T-helper 9 cell (primary cell): Measurements from ENCODE around the gene FHIT.
"Not testable (repeated sequence)": the region's sequence is repeated elsewhere in the genome, so short reads cannot be mapped to it uniquely, and the experiment has no call there.

ENCODE experiments used
- DNase-seq: peaks from one replicate; pipeline ENCODE4 v3.0.0-alpha.2; 2020

Gene FHIT

DNA sequence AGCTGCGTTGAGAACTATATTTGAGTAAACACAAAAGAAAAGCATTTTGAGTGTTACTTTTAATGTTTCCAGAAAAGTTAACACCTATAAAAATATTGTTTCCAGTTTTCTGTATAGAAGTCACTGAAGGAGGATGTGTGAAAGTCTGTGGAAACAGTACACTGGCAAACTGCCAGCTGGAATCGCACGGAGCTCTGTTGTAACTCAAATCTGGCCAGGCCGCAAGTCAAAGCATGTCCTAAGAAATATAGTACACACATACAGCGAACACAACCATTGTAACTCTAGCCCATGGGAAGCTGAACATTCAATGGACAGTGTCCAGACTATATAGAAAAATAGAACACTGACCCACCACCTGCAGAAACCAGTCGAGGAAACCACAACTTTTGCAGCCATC, 657.2 kb downstream of the FHIT start:
- no peak for DNase-seq

GRCh38 chr3:60591267-60591666, 660.0 kb downstream of the FHIT start:
- no peak for DNase-seq

DNA sequence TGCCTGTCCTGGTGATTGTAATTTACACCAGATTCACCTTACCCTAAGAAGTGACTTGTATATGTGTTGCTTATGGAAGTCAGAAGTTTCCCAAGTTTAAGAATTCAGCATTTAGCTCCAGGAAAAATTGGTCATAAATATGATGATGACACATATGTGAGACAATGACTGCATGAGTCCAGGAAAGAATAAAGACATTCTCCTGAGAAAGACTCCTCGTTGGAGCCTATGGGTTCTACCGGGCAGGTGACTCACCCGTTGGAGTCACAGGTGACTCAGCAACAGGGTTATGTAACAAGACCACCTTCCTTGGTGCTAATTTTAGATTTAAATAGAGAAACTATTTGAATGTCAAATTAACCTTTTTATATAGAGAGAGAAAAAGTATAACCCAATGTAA, 662.4 kb downstream of the FHIT start:
- no peak for DNase-seq

- no peak for DNase-seq
These were observed 665.3 kb downstream of the FHIT start for GRCh38 chr3:60585918-60586317.

- no peak for DNase-seq
These were observed 667.0 kb downstream of the FHIT start for GRCh38 chr3:60584250-60584649.

DNA sequence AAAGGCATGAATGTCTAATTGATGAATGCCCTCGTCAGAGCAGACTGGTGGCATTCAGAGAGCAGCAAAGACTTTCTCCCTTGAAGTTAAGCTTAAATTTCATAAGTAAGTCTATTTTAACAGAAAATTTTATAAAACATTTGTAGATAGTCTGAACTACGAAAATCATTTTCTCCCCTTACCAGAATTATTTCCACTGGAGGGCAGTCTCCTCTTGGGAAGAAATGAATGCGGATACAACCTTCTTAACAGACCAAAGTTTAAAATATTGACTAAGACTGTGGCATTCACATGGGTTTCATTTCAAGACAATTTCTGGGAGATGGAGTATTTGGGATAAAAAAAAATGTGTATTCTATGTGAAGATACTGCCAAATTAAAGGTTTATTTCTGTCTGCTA, 669.0 kb downstream of the FHIT start:
- no peak for DNase-seq

DNA sequence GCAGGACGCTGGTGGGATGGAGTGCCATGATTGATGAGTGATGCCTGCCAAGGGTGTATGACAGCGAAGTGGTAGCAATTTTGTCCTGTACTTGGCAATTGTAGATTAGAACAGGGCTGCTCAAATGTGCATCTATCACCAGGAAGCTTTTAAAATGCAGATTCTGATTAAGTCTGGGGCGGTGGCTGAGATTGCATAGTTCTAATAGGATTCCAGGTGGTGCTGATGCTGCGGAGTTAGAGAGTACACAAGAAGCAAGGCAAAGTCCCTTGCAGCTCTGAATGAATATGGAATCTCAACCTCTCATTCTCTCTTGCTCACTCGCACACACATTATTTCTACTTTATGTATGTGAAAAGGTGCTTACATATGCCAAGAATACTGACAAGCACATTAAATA, 670.4 kb downstream of the FHIT start:
- no peak for DNase-seq

DNA sequence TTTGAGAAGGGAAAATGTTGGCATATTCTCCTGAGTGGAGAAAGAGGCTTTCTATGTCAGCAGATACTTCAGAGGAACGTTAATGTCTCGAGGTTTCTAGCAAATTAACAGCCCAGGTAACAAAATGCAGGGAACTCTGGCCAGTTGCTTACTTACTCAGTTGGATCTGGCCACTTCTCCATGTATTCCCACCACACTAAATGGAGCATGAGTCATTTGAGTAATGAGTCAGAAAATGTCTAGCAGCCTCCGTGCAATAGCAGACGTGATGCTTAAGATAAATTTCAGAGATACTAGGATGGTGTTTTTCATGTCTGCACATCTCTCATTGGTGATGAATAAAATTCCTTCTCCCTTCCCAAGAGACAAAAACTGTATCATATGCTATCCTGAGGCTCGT, 671.5 kb downstream of the FHIT start:
- DNase-seq: no peak

DNA sequence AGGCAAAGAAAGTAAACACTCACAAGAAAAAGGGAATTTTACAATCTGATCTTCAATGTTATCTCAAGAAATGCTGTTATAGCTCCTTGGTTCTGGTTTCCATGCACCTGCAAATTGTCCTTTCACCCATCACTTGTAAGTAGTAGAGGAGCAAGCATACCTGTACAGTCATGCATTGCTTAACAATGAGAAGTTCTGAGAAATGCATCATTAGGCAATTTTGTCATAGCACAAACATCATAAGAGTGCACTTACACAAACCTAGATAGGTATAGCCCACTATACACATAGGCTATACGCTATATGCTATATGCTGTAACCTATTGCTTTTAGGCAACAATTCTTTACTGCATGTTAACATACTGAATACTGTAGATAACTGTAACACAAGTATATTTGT, 672.3 kb downstream of the FHIT start:
- DNase-seq: no peak

DNA sequence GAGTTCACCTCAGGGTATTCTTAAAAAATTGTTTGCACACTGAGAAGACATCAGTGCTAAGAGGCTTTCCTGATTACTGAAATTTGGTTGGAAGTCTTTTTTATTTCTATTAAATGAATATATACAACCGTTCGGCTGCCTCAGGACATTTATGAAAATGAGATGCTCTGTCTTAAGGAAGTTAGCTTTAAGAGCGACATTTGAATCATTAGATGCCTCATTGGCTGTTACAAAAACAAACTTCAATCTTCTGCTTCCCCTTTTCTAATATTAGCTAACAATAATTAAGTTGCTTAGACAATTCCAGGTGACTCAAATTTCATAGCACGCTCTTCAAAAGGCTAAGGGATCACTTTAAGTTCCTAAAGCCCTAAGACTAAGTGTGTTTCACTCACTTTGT, 673.7 kb downstream of the FHIT start:
- DNase-seq: no peak

GRCh38 chr3:60575718-60576272, 675.5 kb downstream of the FHIT start:
- no peak for DNase-seq

DNA sequence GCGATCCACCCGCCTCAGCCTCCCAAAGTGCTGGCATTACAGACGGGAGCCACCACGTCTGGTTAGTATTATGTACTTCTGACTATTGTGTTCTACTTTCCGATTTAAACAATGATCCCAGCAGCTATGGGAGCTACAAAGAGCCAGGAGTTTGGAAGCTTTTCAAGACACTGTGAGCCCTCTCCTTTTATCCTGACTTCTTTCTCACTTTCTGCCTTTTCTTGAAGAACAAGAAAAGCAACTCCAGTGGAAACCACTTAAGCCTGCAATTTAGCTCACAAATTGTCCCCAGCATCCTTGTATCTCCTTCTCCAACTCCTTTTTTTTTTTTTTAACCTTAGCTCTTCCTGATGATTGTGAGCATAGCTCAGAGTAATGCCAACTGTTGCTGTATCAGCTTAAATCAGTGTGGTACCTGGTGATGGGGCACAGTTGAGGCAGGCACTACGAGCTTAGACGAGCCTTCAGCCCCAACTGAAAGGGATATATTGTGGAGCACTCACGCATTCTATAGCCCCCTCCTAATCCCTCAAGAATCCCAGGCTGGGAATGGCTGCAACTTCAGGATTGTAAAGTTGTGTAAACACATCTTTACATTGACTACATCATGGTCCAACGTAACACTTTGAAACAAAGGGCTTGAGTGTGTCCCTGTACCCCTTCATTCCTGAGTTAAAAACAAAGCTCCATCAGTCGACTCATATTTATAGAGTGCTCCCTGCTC, 677.0 kb downstream of the FHIT start:
- no peak for DNase-seq

- DNase-seq: no peak
These were observed 677.8 kb downstream of the FHIT start for GRCh38 chr3:60573494-60573893.

DNA sequence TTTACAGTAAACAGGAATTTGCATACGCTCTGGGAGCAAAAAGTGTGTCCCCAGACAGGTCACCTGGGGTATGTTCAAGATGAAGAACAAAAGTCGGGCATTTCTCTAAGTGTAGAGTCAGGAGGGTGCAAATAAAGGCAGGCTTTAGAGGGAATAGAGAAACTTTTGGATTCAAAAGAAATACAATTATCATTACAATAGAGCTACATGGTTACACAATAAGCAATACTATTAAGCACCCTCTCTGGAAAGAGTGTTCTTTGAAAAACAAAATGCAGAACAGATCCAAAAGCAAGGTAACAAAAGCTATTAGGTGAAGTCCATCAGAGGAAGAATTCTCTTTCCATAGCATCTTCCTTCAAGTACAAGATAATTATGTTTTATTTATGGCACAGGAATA, 679.7 kb downstream of the FHIT start:
- no peak for DNase-seq

GRCh38 chr3:60557122-60557521, 694.1 kb downstream of the FHIT start:
- no peak for DNase-seq

GRCh38 chr3:60555686-60556354, 695.4 kb downstream of the FHIT start:
- DNase-seq: no peak

DNA sequence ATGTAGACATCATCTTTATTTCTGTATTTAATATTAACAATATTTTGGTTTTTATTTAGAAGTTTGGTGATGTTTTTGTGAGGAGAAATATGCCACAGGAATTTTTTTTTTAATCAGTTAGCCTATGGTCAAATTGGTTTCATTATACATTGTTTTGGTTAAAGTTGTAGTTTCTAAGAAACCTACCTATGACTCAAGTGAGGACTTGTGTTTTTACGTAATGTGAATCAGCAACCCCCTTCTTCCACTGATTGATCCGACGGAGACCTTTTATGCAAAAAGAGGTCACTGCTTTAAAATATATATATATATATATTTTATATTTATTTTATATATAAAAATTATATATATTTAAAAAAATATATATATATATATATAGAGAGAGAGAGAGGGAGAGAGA, 698.1 kb downstream of the FHIT start:
- no peak for DNase-seq

GRCh38 chr3:60552581-60552980, 698.7 kb downstream of the FHIT start:
- no peak for DNase-seq

- no peak for DNase-seq
These were observed 699.6 kb downstream of the FHIT start for GRCh38 chr3:60551455-60552209.

GRCh38 chr3:60549863-60550262, 701.4 kb downstream of the FHIT start:
- DNase-seq: no peak

DNA sequence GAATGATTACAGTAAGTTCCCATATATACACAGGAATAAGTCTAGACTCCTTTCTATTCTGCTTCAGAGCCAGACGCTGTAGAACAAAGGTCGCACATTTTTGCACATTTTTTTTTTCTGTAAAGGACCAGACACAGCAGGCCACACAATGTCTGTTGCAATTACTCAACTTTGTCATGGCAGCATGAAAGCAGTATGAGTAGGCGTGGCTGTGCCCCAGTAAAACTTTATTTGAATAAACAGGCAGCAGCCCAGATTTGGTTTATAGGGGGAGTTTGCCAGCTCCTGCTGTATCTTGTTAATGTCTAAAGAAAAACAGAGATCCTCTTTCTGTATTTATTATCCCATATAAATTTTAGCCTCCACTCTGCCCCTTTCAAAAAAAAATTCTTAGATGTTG, 708.3 kb downstream of the FHIT start:
- DNase-seq: no peak

- not testable (repeated sequence) for DNase-seq
These were observed 711.9 kb downstream of the FHIT start for GRCh38 chr3:60539394-60539793.

DNA sequence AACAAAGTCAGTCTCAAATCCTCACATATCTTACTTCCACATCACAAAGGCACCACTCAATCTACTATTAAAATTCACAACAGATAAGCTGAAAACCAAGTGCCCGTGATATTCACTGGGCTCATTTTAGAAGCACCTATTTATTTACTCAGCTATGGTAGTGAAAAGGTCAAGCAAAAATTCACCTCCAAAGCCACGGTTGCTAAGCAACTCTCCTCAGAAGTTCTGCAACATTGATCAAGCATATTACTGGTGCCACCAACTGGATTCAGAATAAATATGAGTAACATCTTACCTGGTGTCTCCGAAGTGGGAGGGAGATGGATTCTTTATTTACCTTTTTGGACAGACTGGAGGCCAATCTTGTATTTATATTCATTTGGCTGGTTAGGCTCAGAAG, 714.8 kb downstream of the FHIT start:
- no peak for DNase-seq

GRCh38 chr3:60531759-60532158, 719.5 kb downstream of the FHIT start:
- DNase-seq: no peak
